Measurements from ENCODE around the gene TMEM150A.
"Not testable (repeated sequence)": the region's sequence is repeated elsewhere in the genome, so short reads cannot be mapped to it uniquely, and the experiment has no call there.

The TMEM150A gene

GRCh38 chr2:85592299-85592698, 10.2 kb downstream of the TMEM150A start:
- not testable (repeated sequence) for DNase-seq

GRCh38 chr2:85591563-85591962, 10.9 kb downstream of the TMEM150A start:
- no peak for DNase-seq

- no peak for DNase-seq
These were observed 11.5 kb downstream of the TMEM150A start for GRCh38 chr2:85590950-85591349.

GRCh38 chr2:85589982-85590791, 12.3 kb downstream of the TMEM150A start:
- DNase-seq: no peak

- DNase-seq: no peak
These were observed 13.3 kb downstream of the TMEM150A start for GRCh38 chr2:85589181-85589580.

GRCh38 chr2:85588645-85589044, 13.9 kb downstream of the TMEM150A start:
- no peak for DNase-seq

- no peak for DNase-seq
These were observed 14.3 kb downstream of the TMEM150A start for GRCh38 chr2:85588236-85588635.

GRCh38 chr2:85585781-85586105, 16.8 kb downstream of the TMEM150A start:
- no peak for DNase-seq

- no peak for DNase-seq
These were observed 17.4 kb downstream of the TMEM150A start for GRCh38 chr2:85584857-85585780.

- DNase-seq: no peak
These were observed 18.1 kb downstream of the TMEM150A start, which contains the start of gene VAMP5 for GRCh38 chr2:85584354-85584856. Gene VAMP5 (plus strand): TSS chr2:85584431. CDS start chr2:85584491, 60 bp downstream.

- no peak for DNase-seq
These were observed 18.7 kb downstream of the TMEM150A start for GRCh38 chr2:85583667-85584353.

GRCh38 chr2:85582492-85582891, 20.0 kb downstream of the TMEM150A start:
- DNase-seq: no peak

- no peak for DNase-seq
These were observed 22.3 kb downstream of the TMEM150A start for GRCh38 chr2:85580206-85580605.

- no peak for DNase-seq
These were observed 23.1 kb downstream of the TMEM150A start for GRCh38 chr2:85579266-85579935.

GRCh38 chr2:85578243-85579180, 24.0 kb downstream of the TMEM150A start:
- DNase-seq: no peak

- no peak for DNase-seq
These were observed 24.9 kb downstream of the TMEM150A start, which contains the start of gene VAMP8 for GRCh38 chr2:85577386-85578242. Gene VAMP8 (plus strand): TSS chr2:85577586. CDS start chr2:85577647, 61 bp downstream.

GRCh38 chr2:85577063-85577385, 25.5 kb downstream of the TMEM150A start:
- no peak for DNase-seq

GRCh38 chr2:85575739-85576138, 26.8 kb downstream of the TMEM150A start:
- no peak for DNase-seq

- no peak for DNase-seq
These were observed 36.2 kb downstream of the TMEM150A start for GRCh38 chr2:85566265-85566664.

GRCh38 chr2:85564144-85564563, 38.3 kb downstream of the TMEM150A start:
- no peak for DNase-seq
